ENCODE measurements around the gene TBX10. TPM values are rescaled to one million over a fixed set of nuclear protein-coding genes. Genes with fewer than 3 reads are reported as not detected.

Gene TBX10
- total RNA-seq, 1 experiment from 2014 or later = not detected

GRCh38 chr11:67609316-67609715 lies 30.2 kb downstream of the TBX10 start:
- Histone ChIP-seq H2BK15ac (ENCODE audit: low read depth, low read length) (no peak overlapping the region), H4K5ac (ENCODE audit: insufficient read length, low read depth, low read length) (no peak overlapping the region), H3K27ac (ENCODE audit: insufficient read length, low read depth, low read length) (no peak overlapping the region), H2BK20ac (ENCODE audit: low read depth, low read length, poor library complexity, severe bottlenecking) (no peak overlapping the region), H2AK5ac (ENCODE audit: insufficient read length, low read length) (no peak overlapping the region), H3K4me2 (ENCODE audit: insufficient read depth, insufficient read length, low read length) (no peak overlapping the region), H3K4me1 (ENCODE audit: insufficient read depth, low read length) (no peaks in the 10 kb centered on the region), H3K23ac (ENCODE audit: insufficient read length, low read depth, low read length) (no peak overlapping the region), H3K9me3 (ENCODE audit: control insufficient read depth, low read depth, low read length) (no peaks in the 10 kb centered on the region), H3K27me3 (ENCODE audit: insufficient read depth, low read length) (no peaks in the 10 kb centered on the region), H2AFZ (ENCODE audit: low read length) (no peak overlapping the region), H3T11ph (ENCODE audit: low read length) (no peak overlapping the region), H3K56ac (ENCODE audit: insufficient read length, low read depth, low read length) (no peak overlapping the region), H4K91ac (ENCODE audit: insufficient read length, low read depth, low read length) (no peak overlapping the region), H3K4ac (ENCODE audit: low read depth, low read length) (no peak overlapping the region), H3K9ac (ENCODE audit: extremely low read depth, insufficient read length, low read length) (no peak overlapping the region), H3K79me1 (ENCODE audit: insufficient read depth, low read depth, low read length, poor library complexity, severe bottlenecking) (no peaks in the 10 kb centered on the region), H4K8ac (replicated peaks; ENCODE audit: insufficient read length, low read depth, low read length) (no peak overlapping the region), H3K14ac (ENCODE audit: insufficient read depth, low read length) (no peak overlapping the region), H2BK12ac (ENCODE audit: insufficient read length, low read depth, low read length) (no peak overlapping the region), H3K79me2 (ENCODE audit: insufficient read depth, low read length) (no peaks in the 10 kb centered on the region), H4K20me1 (ENCODE audit: control insufficient read depth, insufficient read depth, insufficient read length) (no peaks in the 10 kb centered on the region), H3K23me2 (ENCODE audit: insufficient read length, low read depth, low read length, poor library complexity, severe bottlenecking) (peaks cover 9% of the 10 kb centered on the region), H3K18ac (ENCODE audit: insufficient read length, low read depth, low read length) (no peak overlapping the region), H2BK5ac (ENCODE audit: insufficient read length, low read length) (no peak overlapping the region), H2BK120ac (ENCODE audit: low read depth, low read length, poor library complexity, severe bottlenecking) (no peak overlapping the region)
- Mint-ChIP-seq H3K36me3 (ENCODE audit: insufficient read depth in 1 of 3, low read depth in 3 of 3) (peaks cover 13 to 38% (median 35%) of the 10 kb centered on the region in 3 experiments), H3K4me3 (no peak overlapping the region; a peak in 1 of 5 replicates), H3K27ac (no peak overlapping the region), H3K27me3 (ENCODE audit: low read depth) (peaks cover 9% of the 10 kb centered on the region; the same call in 1 of the 2 replicates), H3K4me1 (peaks cover 31 to 32% of the 10 kb centered on the region in 2 experiments), H3K9me3 (no peaks in the 10 kb centered on the region; a peak in 2 of 5 replicates)
- TF ChIP-seq CTCF (conservative IDR thresholded peaks at IDR 0.05) = no peak
- DNase-seq = no peak
- WGBS (ENCODE audit: extremely low coverage, insufficient read length, low lambda C conversion rate) = no CpG with 5 or more reads among the region's 10 CpGs

Data from H9 (cell line).